Breast epithelium (tissue), 4 donors: ENCODE data around the gene FGF2. TPM values are rescaled to one million over a fixed set of nuclear protein-coding genes. Genes with fewer than 3 reads are reported as not detected.

ENCODE experiments used
- DNase-seq, 2 donors: peaks; one replicate each; pipeline ENCODE4 v3.0.0-alpha.2; 2019; ENCODE audit warnings: low spot score in 2 of 2
- H3K27ac ChIP-seq, 2 donors: fragments of 200-600 bp; sonication (generic) in 1 of 2; one replicate each; pipeline ENCODE4 v1.5.1; 2016 to 2019; ENCODE audit warnings: mild to moderate bottlenecking in 1 of 2
- H3K27me3 ChIP-seq, 2 donors: fragments of 200-600 bp; sonication (generic) in 1 of 2; one replicate each; pipeline versions ENCODE4 v1.5.1 to v1.6.0; 2017 to 2019; ENCODE audit warnings: control low read depth in 1 of 2, mild to moderate bottlenecking in 1 of 2
- H3K36me3 ChIP-seq: fragments of 200-600 bp; one replicate; pipeline ENCODE4 v1.5.1; 2019
- H3K4me1 ChIP-seq, 2 donors: fragments of 200-600 bp; sonication (generic); one replicate each; pipeline ENCODE4 v1.5.1; 2016 to 2019; ENCODE audit warnings: control low read depth in 1 of 2
- H3K4me3 ChIP-seq, 3 donors: fragments of 200-600 bp; sonication (generic); 1 replicate in 2 of 3; 2 replicates in 1 of 3; pipeline ENCODE4 v1.5.1; 2016 to 2019; ENCODE audit warnings: mild to moderate bottlenecking in 3 of 3, moderate library complexity in 2 of 3
- H3K9me3 ChIP-seq, 2 donors: fragments of 200-600 bp; sonication (generic) in 1 of 2; one replicate each; pipeline ENCODE4 v1.5.1; 2016 to 2019; ENCODE audit warnings: control low read depth in 1 of 2
- CTCF ChIP-seq, 3 donors: fragments of 450-650 bp; IDR thresholded peaks; one replicate each; pipeline ENCODE4 v1.5.1; 2016 to 2017; ENCODE audit warnings: antibody characterized with exemption in 3 of 3, mild to moderate bottlenecking in 3 of 3, moderate library complexity in 3 of 3
- POLR2A ChIP-seq: fragments of 450-650 bp; IDR thresholded peaks from one replicate; pipeline ENCODE4 v1.6.1; 2016; ENCODE audit warnings: antibody characterized with exemption, mild to moderate bottlenecking, moderate library complexity
- POLR2AphosphoS5 ChIP-seq, 3 donors: sonication (generic); formaldehyde crosslinking; IDR thresholded peaks; one replicate each; pipeline ENCODE4 v1.6.1; 2017; ENCODE audit warnings: antibody characterized with exemption in 3 of 3
- intact Hi-C: fragments of 100-400 bp; cut with DNase I; formaldehyde crosslinking; loops from one replicate; pipeline ENCODE4 v1.15.1; 2023; ENCODE audit warnings: low total_unique reads
- total RNA-seq, 3 donors: library from RNA; depleted of rRNA; stranded (reverse); fragments of >200 nt; gene quantifications; one replicate each; pipeline ENCODE4 v1.1.0, GENCODE V29; 2016

Gene FGF2
- total RNA-seq, 3 donors from 2014 or later = 21.6 to 53.6 (median 33.0) TPM

GRCh38 chr4:122898370-122899150 lies 71.9 kb downstream of the FGF2 start:
- no peaks in the 10 kb centered on the region for H3K9me3 ChIP-seq
- intact Hi-C loops = no loop called here
- DNase-seq = peak in 1 of 2 donors; percentile 54
- TF ChIP-seq POLR2AphosphoS5 (IDR thresholded peaks at IDR 0.05) (no peak), CTCF (IDR thresholded peaks at IDR 0.05) (no peak), POLR2A (no peak)
- no peaks in the 10 kb centered on the region for H3K27me3 ChIP-seq
- no peaks in the 10 kb centered on the region for H3K4me1 ChIP-seq
- H3K27ac ChIP-seq = peak overlapping the region in 1 of 2 donors; percentile 56
- no peaks in the 10 kb centered on the region for H3K36me3 ChIP-seq
- no peak overlapping the region for H3K4me3 ChIP-seq

- TF ChIP-seq POLR2AphosphoS5 (IDR thresholded peaks at IDR 0.05) (no peak), CTCF (IDR thresholded peaks at IDR 0.05) (no peak), POLR2A (no peak)
- H3K27ac ChIP-seq = peak overlapping the region; percentile 9 to 29
- H3K36me3 ChIP-seq = no peaks in the 10 kb centered on the region
- no peak for DNase-seq
- no peak overlapping the region for H3K4me3 ChIP-seq
- intact Hi-C loops = no loop called here
- no peaks in the 10 kb centered on the region for H3K4me1 ChIP-seq
- H3K9me3 ChIP-seq = no peaks in the 10 kb centered on the region
- H3K27me3 ChIP-seq = no peaks in the 10 kb centered on the region
Observed at GRCh38 chr4:122899682-122900081, 73.1 kb downstream of the FGF2 start.

GRCh38 chr4:122900314-122900713 lies 73.7 kb downstream of the FGF2 start:
- intact Hi-C loops = no loop called here
- Histone ChIP-seq H3K4me1 (no peaks in the 10 kb centered on the region), H3K27me3 (no peaks in the 10 kb centered on the region), H3K4me3 (no peak overlapping the region), H3K9me3 (no peaks in the 10 kb centered on the region), H3K27ac (no peak overlapping the region), H3K36me3 (no peaks in the 10 kb centered on the region)
- TF ChIP-seq CTCF (IDR thresholded peaks at IDR 0.05) (no peak), POLR2AphosphoS5 (IDR thresholded peaks at IDR 0.05) (no peak), POLR2A (no peak)
- DNase-seq = no peak

- Histone ChIP-seq H3K9me3 (no peaks in the 10 kb centered on the region), H3K4me3 (no peak overlapping the region), H3K36me3 (no peaks in the 10 kb centered on the region), H3K27ac (no peak overlapping the region), H3K27me3 (no peaks in the 10 kb centered on the region), H3K4me1 (no peaks in the 10 kb centered on the region)
- DNase-seq = no peak
- intact Hi-C loops = no loop called here
- no peak for TF ChIP-seq POLR2A
- no peak for TF ChIP-seq CTCF (IDR thresholded peaks at IDR 0.05)
- TF ChIP-seq POLR2AphosphoS5 (IDR thresholded peaks at IDR 0.05) = no peak
Observed at GRCh38 chr4:122901247-122902010, 74.8 kb downstream of the FGF2 start.

GRCh38 chr4:122903766-122904288 lies 77.2 kb downstream of the FGF2 start:
- H3K4me3 ChIP-seq = no peak overlapping the region
- no peaks in the 10 kb centered on the region for H3K9me3 ChIP-seq
- H3K27me3 ChIP-seq = no peaks in the 10 kb centered on the region
- no peak for DNase-seq
- intact Hi-C loops = no loop called here
- H3K4me1 ChIP-seq = no peaks in the 10 kb centered on the region
- H3K36me3 ChIP-seq = no peaks in the 10 kb centered on the region
- no peak for TF ChIP-seq CTCF (IDR thresholded peaks at IDR 0.05)
- no peak for TF ChIP-seq POLR2A
- H3K27ac ChIP-seq = no peak overlapping the region
